B cell (primary cell): ENCODE data around the gene STRA8. TPM values are rescaled to one million over a fixed set of nuclear protein-coding genes. Genes with fewer than 3 reads are reported as not detected.

Experiments used
- ATAC-seq: fragments of 200-7000 bp; cut with Tn5 transposase; one replicate; pipeline ENCODE4 v1.10.0; 2021; ENCODE audit warnings: low read depth, mild to moderate bottlenecking, moderate number of reproducible peaks, moderate library complexity
- CTCF ChIA-PET: fragments of 350-600 bp; sonication (Branson Sonifier 250); formaldehyde crosslinking; loops from one replicate; lab custom pipeline; 2021; ENCODE audit warnings: antibody characterized with exemption, inconsistent platforms; lab: Charles Lee
- POLR2A ChIA-PET: fragments of 350-600 bp; sonication (Branson Sonifier 250); formaldehyde crosslinking; loops from one replicate; lab custom pipeline; 2021; ENCODE audit warnings: antibody characterized with exemption; lab: Charles Lee
- DNase-seq: peaks from one replicate; pipeline ENCODE4 v3.0.0; 2013
- H2AFZ ChIP-seq: 2 replicates; pipeline ENCODE4 v1.6.1; 2012; ENCODE audit warnings: mild to moderate bottlenecking, low read depth, low read length; ENCODE audit not compliant: insufficient read depth, poor library complexity, severe bottlenecking
- H3K27ac ChIP-seq, 2 donors: 1 replicate in 1 of 2; 2 replicates in 1 of 2; pipeline ENCODE4 v1.5.1; 2012 to 2013; ENCODE audit warnings: low read length in 2 of 2, mild to moderate bottlenecking in 2 of 2, moderate library complexity in 1 of 2
- H3K27me3 ChIP-seq, 4 experiments: fragments of 200-600 bp in 1 of 4; sonication (generic) in 1 of 4; replicated peaks in 1 of 4; 1 replicate in 2 of 4; 2 replicates in 2 of 4; pipeline versions ENCODE4 v1.6.1 to v1.7.0; 2013 to 2016; ENCODE audit warnings: low read length in 3 of 4, mild to moderate bottlenecking in 2 of 4, mixed read lengths in 1 of 4, moderate library complexity in 1 of 4; ENCODE audit not compliant: insufficient read depth in 4 of 4, control insufficient read depth in 3 of 4; ENCODE audit errors: control extremely low read depth in 1 of 4
- H3K36me3 ChIP-seq, 2 experiments: replicated peaks in 1 of 2; 1 replicate in 1 of 2; 2 replicates in 1 of 2; pipeline versions ENCODE4 v1.6.1 to v1.7.1; 2013; ENCODE audit warnings: low read length in 1 of 2; ENCODE audit not compliant: insufficient read depth in 2 of 2, control insufficient read depth in 1 of 2; ENCODE audit errors: control extremely low read depth in 1 of 2, extremely low read depth in 1 of 2
- H3K4me1 ChIP-seq, 2 donors: fragments of 200-600 bp in 1 of 2; sonication (generic) in 1 of 2; 1 replicate in 1 of 2; 2 replicates in 1 of 2; pipeline versions ENCODE4 v1.5.1 to v1.6.1; 2013 to 2017; ENCODE audit warnings: low read length in 2 of 2; ENCODE audit not compliant: control insufficient read depth in 2 of 2, insufficient read depth in 2 of 2
- H3K4me2 ChIP-seq: replicated peaks from 2 replicates; pipeline ENCODE3; 2012; ENCODE audit warnings: mild to moderate bottlenecking, low read depth, low read length; ENCODE audit not compliant: poor library complexity, severe bottlenecking
- H3K4me3 ChIP-seq, 5 experiments: fragments of 200-600 bp in 1 of 5; sonication (generic) in 1 of 5; 1 replicate in 3 of 5; 2 replicates in 2 of 5; pipeline versions ENCODE4 v1.5.1 to v1.7.0; 2011 to 2016; ENCODE audit warnings: low read length in 4 of 5, mild to moderate bottlenecking in 4 of 5, low read depth in 2 of 5, control low read depth in 1 of 5, moderate library complexity in 1 of 5; ENCODE audit not compliant: insufficient read depth in 1 of 5; ENCODE audit errors: control extremely low read depth in 1 of 5, extremely low read depth in 1 of 5
- H3K79me2 ChIP-seq: fragments of 200-600 bp; sonication (generic); one replicate; pipeline ENCODE4 v1.6.0; 2016; ENCODE audit warnings: low read length; ENCODE audit not compliant: control insufficient read depth, insufficient read depth
- H3K9ac ChIP-seq: fragments of 200-600 bp; sonication (generic); 2 replicates; pipeline ENCODE4 v1.6.1; 2017; ENCODE audit warnings: mild to moderate bottlenecking, low read length, moderate library complexity
- H3K9me3 ChIP-seq, 3 donors: one replicate each; pipeline versions ENCODE4 v1.6.1 to v1.7.1; 2013; ENCODE audit warnings: low read length in 2 of 3; ENCODE audit not compliant: control insufficient read depth in 2 of 3, insufficient read depth in 1 of 3; ENCODE audit errors: control extremely low read depth in 1 of 3
- H4K20me1 ChIP-seq: 2 replicates; pipeline ENCODE4 v1.6.0; 2012; ENCODE audit warnings: mild to moderate bottlenecking, low read length; ENCODE audit not compliant: insufficient read depth, control insufficient read depth, poor library complexity, severe bottlenecking
- H3K27ac Mint-ChIP-seq: one replicate; pipeline ENCODE4 v1.8.0; 2021; ENCODE audit warnings: mixed read lengths
- H3K27me3 Mint-ChIP-seq: one replicate; pipeline ENCODE4 v1.8.0; 2021; ENCODE audit warnings: mixed read lengths
- H3K4me1 Mint-ChIP-seq: one replicate; pipeline ENCODE4 v1.8.0; 2021; ENCODE audit warnings: mixed read lengths
- H3K4me3 Mint-ChIP-seq: one replicate; pipeline ENCODE4 v1.8.0; 2021; ENCODE audit warnings: mixed read lengths
- H3K9me3 Mint-ChIP-seq: one replicate; pipeline ENCODE4 v1.8.0; 2022; ENCODE audit warnings: mixed read lengths; ENCODE audit not compliant: insufficient read depth
- CTCF ChIP-seq: fragments of 200-600 bp; IDR thresholded peaks from one replicate; pipeline ENCODE4 v1.8.0; 2022; ENCODE audit warnings: antibody characterized with exemption, mild to moderate bottlenecking
- EZH2 ChIP-seq: IDR thresholded peaks from 2 replicates; pipeline ENCODE4 v1.6.1; 2012; ENCODE audit warnings: borderline replicate concordance, low read depth, mild to moderate bottlenecking, moderate library complexity, low read length; ENCODE audit not compliant: insufficient read depth, poor library complexity, severe bottlenecking
- WGBS: methylation state at CpG from one replicate; pipeline ENCODE4 v1.1.5; 2013; ENCODE audit warnings: missing lambda C conversion rate; ENCODE audit not compliant: insufficient coverage; 5-methylcytosine and 5-hydroxymethylcytosine counted together
- intact Hi-C: fragments of 100-400 bp; cut with micrococcal nuclease; formaldehyde crosslinking; loops from one replicate; pipeline ENCODE4 v1.10.0; 2022
- polyA plus RNA-seq: library from polyadenylated mRNA; depleted of rRNA; stranded (reverse); fragments of >200 nt; gene quantifications from 2 replicates; pipeline ENCODE4 v1.2.3, GENCODE V29; 2012
- total RNA-seq, 2 donors: library from RNA; stranded (reverse); fragments of 120-200 nt in 1 of 2; gene quantifications; 1 replicate in 1 of 2; 2 replicates in 1 of 2; pipeline versions ENCODE4 v1.2.3 to v1.2.4, GENCODE V29; 2013 to 2022

The STRA8 gene
- total and polyA plus RNA-seq, 2 donors (not counting 1 experiment from before 2014, with no cell fraction given): not detected

DNA sequence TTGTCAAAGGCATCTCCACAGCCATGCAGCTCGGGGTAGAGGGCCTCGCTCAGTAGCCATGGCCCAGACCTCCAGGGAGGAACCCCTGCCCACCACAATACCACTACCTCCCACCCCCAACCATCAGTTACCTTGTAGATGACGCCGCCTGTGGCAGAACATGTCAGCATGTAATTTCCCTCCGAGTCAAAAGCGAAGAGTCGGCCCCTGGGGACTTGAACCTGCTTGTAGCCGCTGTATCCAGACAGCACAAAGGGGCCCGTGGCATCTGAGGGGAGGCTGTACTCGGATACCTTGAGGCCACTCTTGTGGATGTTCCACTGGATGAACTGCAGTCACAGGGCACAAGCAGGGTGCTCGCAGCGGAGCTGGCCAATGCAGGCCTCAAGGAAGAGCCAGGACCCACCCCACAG is 46.8 kb upstream of the STRA8 start:
- Histone ChIP-seq H3K36me3 (peaks cover 0 to 65% of the 10 kb centered on the region in 2 experiments), H3K4me1 (peaks cover 9 to 16% of the 10 kb centered on the region in 2 donors), H2AFZ (no peak overlapping the region), H4K20me1 (no peaks in the 10 kb centered on the region), H3K27ac (no peak overlapping the region), H3K79me2 (no peaks in the 10 kb centered on the region), H3K9me3 (peaks cover 0 to 22% (median 11%) of the 10 kb centered on the region in 3 donors), H3K9ac (no peak overlapping the region), H3K4me3 (no peak overlapping the region), H3K27me3 (no peaks in the 10 kb centered on the region), H3K4me2 (no peak overlapping the region)
- DNase-seq (peak; percentile 49), ATAC-seq (peak; percentile 56)
- TF ChIP-seq CTCF (no peak), EZH2 (no peak)
- Mint-ChIP-seq H3K4me1 (peaks cover 22% of the 10 kb centered on the region), H3K27ac (peak overlapping the region; percentile 60), H3K27me3 (no peaks in the 10 kb centered on the region), H3K4me3 (peak overlapping the region; percentile 65), H3K9me3 (peaks cover 5% of the 10 kb centered on the region)
- intact Hi-C loops: loop anchor here (2.0 kb wide), 1 partner anchor 24 kb away; the partner anchor contains the start of gene WDR91
- ChIA-PET CTCF (interaction anchor here (0.7 to 4.1 kb wide), 2 partner anchors 13 to 17 kb away, joined by 3 to 20 read pairs; partner anchors contain the start of gene CYREN), POLR2A (interaction anchor here (1.0 to 1.5 kb wide), 3 partner anchors 12 to 201 kb away, joined by 3 to 4 read pairs (median 3); partner anchors contain the start of genes AGBL3 and CYREN)
- 65% methylated on average over 12 of the region's 12 CpGs for WGBS

DNA sequence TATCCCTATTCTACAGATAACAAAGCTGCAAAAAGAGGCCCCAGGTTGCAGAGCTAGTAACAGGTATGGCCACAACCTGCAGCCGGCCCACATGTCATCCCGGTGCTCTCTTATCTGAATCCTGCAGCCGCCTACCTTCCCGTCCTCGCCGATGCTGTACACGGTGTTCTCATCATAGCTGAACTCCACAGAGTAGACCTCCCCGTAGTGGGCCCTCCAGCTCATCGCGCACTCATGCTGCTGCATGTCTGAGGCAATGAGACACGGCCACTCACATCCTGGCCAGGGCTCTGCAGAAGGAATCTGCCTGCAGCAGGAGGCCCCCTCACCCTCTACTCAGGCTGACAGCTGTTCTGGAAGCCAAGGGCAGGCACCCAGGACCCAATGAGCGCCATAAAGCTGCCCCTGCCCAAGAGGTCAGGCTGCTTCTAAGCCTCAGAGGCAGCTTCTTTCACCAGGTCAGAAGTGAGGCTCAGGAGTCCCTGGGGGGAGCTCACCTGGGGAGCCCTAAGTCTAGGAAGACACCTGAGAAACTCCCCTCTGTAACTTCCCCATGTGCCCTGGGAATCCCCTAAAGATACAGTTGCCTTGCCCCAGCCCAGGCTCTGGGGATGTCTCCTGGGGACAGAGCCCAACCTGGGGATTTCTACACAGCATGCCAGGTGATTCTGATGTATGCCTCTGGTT is 45.2 kb upstream of the STRA8 start:
- H3K9me3 Mint-ChIP-seq: no peaks in the 10 kb centered on the region
- ChIA-PET POLR2A (interaction anchor here (1.0 kb wide), 1 partner anchor 23 kb away, joined by 3 read pairs; the partner anchor contains the start of gene WDR91), CTCF (interaction anchor here (0.7 to 4.1 kb wide), 6 partner anchors 10 to 549 kb away, joined by 3 to 20 read pairs (median 3); partner anchors contain the start of genes AGBL3, CYREN and WDR91)

More for the DNA sequence above, 45.2 kb upstream of the STRA8 start:
- no peak overlapping the region for H3K4me3 ChIP-seq
- DNase-seq (peak; percentile 75), ATAC-seq (peak; percentile 75)
- intact Hi-C loops: no loop called here
- H2AFZ ChIP-seq: no peak overlapping the region
- no peaks in the 10 kb centered on the region for H3K79me2 ChIP-seq
- peaks cover 2 to 69% of the 10 kb centered on the region in 2 experiments for H3K36me3 ChIP-seq
- Mint-ChIP-seq H3K27me3 (no peaks in the 10 kb centered on the region), H3K27ac (peak overlapping the region; percentile 56), H3K4me1 (peaks cover 22% of the 10 kb centered on the region), H3K4me3 (peak overlapping the region; percentile 54)
- TF ChIP-seq EZH2 (no peak), CTCF (no peak)
- H3K4me2 ChIP-seq: no peak overlapping the region
- H4K20me1 ChIP-seq: no peaks in the 10 kb centered on the region
- H3K9me3 ChIP-seq: peaks cover 0 to 6% (median 0%) of the 10 kb centered on the region in 3 donors
- peaks cover 9 to 16% of the 10 kb centered on the region in 2 donors for H3K4me1 ChIP-seq
- WGBS: 83% methylated on average over 12 of the region's 12 CpGs
- no peak overlapping the region for H3K9ac ChIP-seq
- peak overlapping the region in 1 of 2 donors; percentile 17 for H3K27ac ChIP-seq
- no peaks in the 10 kb centered on the region for H3K27me3 ChIP-seq
